Heart right ventricle (tissue), 16 donors: ENCODE results near the gene PDLIM4. TPM values are rescaled to one million over a fixed set of nuclear protein-coding genes. Genes with fewer than 3 reads are reported as not detected.

Experiments
- ATAC-seq, 8 donors: fragments of 200-7000 bp; cut with Tn5 transposase; one replicate each; pipeline ENCODE4 v1.9.1; 2020; ENCODE audit warnings: mild to moderate bottlenecking in 8 of 8, moderate library complexity in 8 of 8, moderate number of reproducible peaks in 1 of 8
- DNase-seq, 2 donors: peaks; one replicate each; pipeline ENCODE4 v3.0.0-alpha.2; 2020
- H3K27ac ChIP-seq, 10 donors: fragments of 200-600 bp; sonication (generic) in 2 of 10; one replicate each; pipeline versions ENCODE4 v1.5.0 to v1.8.0; 2020 to 2022; ENCODE audit warnings: mild to moderate bottlenecking in 3 of 10
- H3K27me3 ChIP-seq, 7 donors: fragments of 200-600 bp; one replicate each; pipeline ENCODE4 v1.8.0; 2021 to 2022; ENCODE audit warnings: mild to moderate bottlenecking in 2 of 7
- H3K36me3 ChIP-seq, 9 donors: fragments of 200-600 bp; sonication (generic) in 1 of 9; one replicate each; pipeline versions ENCODE4 v1.5.0 to v1.8.0; 2020 to 2022; ENCODE audit warnings: mild to moderate bottlenecking in 2 of 9
- H3K4me1 ChIP-seq, 9 donors: fragments of 200-600 bp; sonication (generic) in 1 of 9; one replicate each; pipeline versions ENCODE4 v1.5.0 to v1.8.0; 2020 to 2022; ENCODE audit warnings: mild to moderate bottlenecking in 4 of 9
- H3K4me3 ChIP-seq, 10 donors: fragments of 200-600 bp; sonication (generic) in 2 of 10; one replicate each; pipeline versions ENCODE4 v1.5.0 to v1.8.0; 2020 to 2022; ENCODE audit warnings: mild to moderate bottlenecking in 7 of 10, moderate library complexity in 2 of 10
- H3K9me3 ChIP-seq, 11 donors: fragments of 200-600 bp in 10 of 11; sonication (generic) in 2 of 11; one replicate each; pipeline versions ENCODE4 v1.5.0 to v1.8.0; 2013 to 2022; ENCODE audit warnings: mild to moderate bottlenecking in 2 of 11, control low read depth in 1 of 11, moderate library complexity in 1 of 11
- WGBS, 2 donors: extraction: QIAGEN DNeasy Blood & Tissue Kit; methylation state at CpG; one replicate each; pipeline ENCODE4 v1.1.7; 2013; ENCODE audit warnings: inconsistent platforms in 1 of 2; 5-methylcytosine and 5-hydroxymethylcytosine counted together
- intact Hi-C, 10 donors: fragments of 100-400 bp; cut with DNase I; formaldehyde crosslinking; loops; one replicate each; pipeline versions ENCODE4 v1.11.1 to v1.14.2; 2022
- polyA plus RNA-seq, 2 donors: library from polyadenylated mRNA; stranded (reverse); fragments of 200-250 nt; gene quantifications; one replicate each; pipeline ENCODE4 v1.2.3, GENCODE V29; 2013
- total RNA-seq, 10 donors: library from RNA; stranded (reverse); fragmentation: NEBNext Ultra II Directional in 3 of 10; extraction: Animal tissue kit (Norgen Biotek cat#: 25700) in 3 of 10; gene quantifications; one replicate each; pipeline versions ENCODE4 v1.2.1 to v1.2.4, GENCODE V29; 2021 to 2023
- TF ChIP-seq, protein P1 (sequence below), 9 donors: fragments of 200-600 bp; sonication (generic) in 2 of 9; IDR thresholded peaks; one replicate each; pipeline versions ENCODE4 v1.5.0 to v1.8.0; 2021 to 2022; ENCODE audit warnings: antibody characterized with exemption in 9 of 9, mild to moderate bottlenecking in 5 of 9, moderate library complexity in 1 of 9
- donor health status: Arrhythmogenic right ventricular cardiomyopathy.
- donor health status: ischemic (EF 13 %, LVEDD 7.1; RV severe dilation, severe dysfunction).
- donor health status: healthy with polysubstance abuse.
- donor health status: DM: no; HTN: yes; CAD: no.
- donor health status: DM: no; HTN: no; CAD: no.
- donor health status: ischemic (EF 25% LVEDD 6.9; RV normal size, moderate dysfunction).
- donor health status: ischemic (EF 25% LVEDD 5.7; RV mildly dilated, moderate dysfunction).
- donor health status: healthy.
- donor health status: DM: yes; HTN: yes; CAD: no.
- donor health status: Ischemic cardiomyopathy.
- donor health status: ischemic (EF 35%, LVEDD 5.7; RV mildly dilated, moderate dysfunction).
- donor health status: nonischemic (EF 11% LVEDD 7.7; RV severe dilation, severe dysfunction).
- donor health status: DM: yes; HTN: yes; CAD: no.
- donor health status: PGD.
- donor health status: ischemic (EF 29% LVEDD 5.4; RV normal size, mild dysfunction).
- donor health status: nonischemic (EF 23%, LVEDD 6.1; RV moderate dilation, normal function).

The PDLIM4 gene
- total and polyA plus RNA-seq, 12 donors, result 2.1 to 15.3 (median 3.6) TPM

- TF ChIP-seq, protein P1, sequence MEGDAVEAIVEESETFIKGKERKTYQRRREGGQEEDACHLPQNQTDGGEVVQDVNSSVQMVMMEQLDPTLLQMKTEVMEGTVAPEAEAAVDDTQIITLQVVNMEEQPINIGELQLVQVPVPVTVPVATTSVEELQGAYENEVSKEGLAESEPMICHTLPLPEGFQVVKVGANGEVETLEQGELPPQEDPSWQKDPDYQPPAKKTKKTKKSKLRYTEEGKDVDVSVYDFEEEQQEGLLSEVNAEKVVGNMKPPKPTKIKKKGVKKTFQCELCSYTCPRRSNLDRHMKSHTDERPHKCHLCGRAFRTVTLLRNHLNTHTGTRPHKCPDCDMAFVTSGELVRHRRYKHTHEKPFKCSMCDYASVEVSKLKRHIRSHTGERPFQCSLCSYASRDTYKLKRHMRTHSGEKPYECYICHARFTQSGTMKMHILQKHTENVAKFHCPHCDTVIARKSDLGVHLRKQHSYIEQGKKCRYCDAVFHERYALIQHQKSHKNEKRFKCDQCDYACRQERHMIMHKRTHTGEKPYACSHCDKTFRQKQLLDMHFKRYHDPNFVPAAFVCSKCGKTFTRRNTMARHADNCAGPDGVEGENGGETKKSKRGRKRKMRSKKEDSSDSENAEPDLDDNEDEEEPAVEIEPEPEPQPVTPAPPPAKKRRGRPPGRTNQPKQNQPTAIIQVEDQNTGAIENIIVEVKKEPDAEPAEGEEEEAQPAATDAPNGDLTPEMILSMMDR (IDR thresholded peaks at IDR 0.05), result no peak
- WGBS, 2 donors, result 98 to 100% methylated on average over 2 of the region's 2 CpGs
These were observed 33.6 kb upstream of the PDLIM4 start for GRCh38 chr5:132223861-132224260.

GRCh38 chr5:132224716-132225115, 32.8 kb upstream of the PDLIM4 start:
- peaks cover 38 to 92% (median 72%) of the 10 kb centered on the region in 9 donors for H3K4me1 ChIP-seq
- intact Hi-C loops, result loop anchor here in 3 of 10 donors (5.0 kb wide), 3 partner anchors 32 to 68 kb away; partner anchors contain the start of gene SLC22A4 (in 2 of the 3)
- peak in 1 of 2 donors; percentile 2 for DNase-seq
- H3K9me3 ChIP-seq, result no peaks in the 10 kb centered on the region
- H3K4me3 ChIP-seq, result peak overlapping the region in 1 of 10 donors; percentile 16
- H3K27ac ChIP-seq, result peak overlapping the region in 8 of 10 donors; percentile 90 to 99 (median 95)
- peaks cover 0 to 16% (median 0%) of the 10 kb centered on the region in 7 donors for H3K27me3 ChIP-seq
- 52 to 56% methylated on average over 1 of the region's 1 CpG for WGBS, 2 donors
- no peak for ATAC-seq
- TF ChIP-seq, protein P1 (IDR thresholded peaks at IDR 0.05), result no peak
- no peaks in the 10 kb centered on the region for H3K36me3 ChIP-seq

More at GRCh38 chr5:132223861-132224260, 33.6 kb upstream of the PDLIM4 start:
- Histone ChIP-seq H3K4me1 (peaks cover 38 to 96% (median 77%) of the 10 kb centered on the region in 9 donors), H3K9me3 (no peaks in the 10 kb centered on the region), H3K27ac (peak overlapping the region in 5 of 10 donors; percentile 90 to 98 (median 95)), H3K36me3 (peaks cover 0 to 8% (median 0%) of the 10 kb centered on the region in 9 donors), H3K4me3 (no peak overlapping the region), H3K27me3 (peaks cover 0 to 16% (median 0%) of the 10 kb centered on the region in 7 donors)
- ATAC-seq (no peak), DNase-seq (no peak)
- intact Hi-C loops, result no loop called here

DNA sequence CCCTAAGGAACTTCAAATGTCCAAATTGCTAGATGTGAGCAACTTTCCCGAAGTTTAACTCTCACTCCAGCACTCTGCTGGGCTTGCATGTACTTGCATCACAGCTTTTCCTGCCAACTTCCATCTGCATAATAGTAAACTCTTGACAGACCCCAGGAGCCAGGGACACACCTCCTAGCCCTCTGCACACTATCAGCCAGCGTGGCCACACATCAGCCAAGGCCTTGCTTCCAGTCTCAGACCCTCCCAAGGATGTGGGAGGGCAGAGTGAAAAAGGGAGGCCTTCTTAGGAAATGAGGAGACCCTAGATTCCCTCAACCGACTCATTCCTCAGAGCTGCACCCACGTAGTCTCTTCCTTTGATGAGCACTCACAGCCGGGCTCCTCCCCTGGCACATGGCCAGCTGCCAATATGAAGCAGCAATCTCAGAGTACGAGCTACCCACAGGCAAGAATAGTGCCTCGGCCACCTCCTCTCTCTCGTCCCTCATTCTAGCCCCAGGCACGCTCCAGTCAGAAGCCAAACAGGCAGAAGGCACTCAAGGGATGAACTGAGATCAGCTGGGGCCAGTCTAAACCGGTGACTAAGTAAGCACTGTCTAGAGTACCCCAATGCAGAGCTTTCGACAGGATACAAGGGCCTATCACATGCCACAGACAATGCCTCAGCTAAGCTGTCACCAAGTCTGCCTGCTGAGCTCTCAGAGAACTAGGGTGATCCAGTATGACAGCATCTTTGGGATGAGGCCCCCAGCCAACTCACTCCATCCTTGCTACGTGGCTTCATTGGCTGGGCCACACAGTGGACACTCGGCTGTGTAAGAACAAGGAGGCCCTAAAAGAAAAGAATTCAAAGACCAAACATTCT, 32.1 kb upstream of the PDLIM4 start:
- H3K4me3 ChIP-seq, result peak overlapping the region in 3 of 10 donors; percentile 72 to 87 (median 76)
- H3K36me3 ChIP-seq, result no peaks in the 10 kb centered on the region
- H3K27me3 ChIP-seq, result peaks cover 0 to 16% (median 0%) of the 10 kb centered on the region in 7 donors
- DNase-seq (peak; percentile 47 to 53), ATAC-seq (peak in 6 of 8 donors; percentile 2 to 31 (median 21))
- peak overlapping the region in 9 of 10 donors; percentile 20 to 99 (median 95) for H3K27ac ChIP-seq
- intact Hi-C loops, result loop anchor here in 3 of 10 donors (5.0 kb wide), 3 partner anchors 33 to 67 kb away; partner anchors contain the start of gene SLC22A4 (in 2 of the 3)
- H3K4me1 ChIP-seq, result peaks cover 33 to 85% (median 66%) of the 10 kb centered on the region in 9 donors
- H3K9me3 ChIP-seq, result no peaks in the 10 kb centered on the region
- TF ChIP-seq, protein P1 (IDR thresholded peaks at IDR 0.05), result no peak
- WGBS, 2 donors, result 28 to 37% methylated on average over 13 of the region's 13 CpGs

- Histone ChIP-seq H3K4me1 (peaks cover 33 to 72% (median 53%) of the 10 kb centered on the region in 9 donors), H3K27me3 (peaks cover 0 to 16% (median 0%) of the 10 kb centered on the region in 7 donors), H3K27ac (peak overlapping the region in 9 of 10 donors; percentile 90 to 99 (median 95)), H3K36me3 (no peaks in the 10 kb centered on the region), H3K9me3 (no peaks in the 10 kb centered on the region), H3K4me3 (peak overlapping the region; percentile 59 to 98 (median 88))
- ATAC-seq (peak in 5 of 8 donors; percentile 5 to 35 (median 20)), DNase-seq (peak; percentile 25 to 31)
- intact Hi-C loops, result loop anchor here in 3 of 10 donors (5.0 kb wide), 3 partner anchors 34 to 66 kb away; partner anchors contain the start of gene SLC22A4 (in 2 of the 3)
- WGBS, 2 donors, result 60 to 61% methylated on average over 23 of the region's 23 CpGs
- TF ChIP-seq, protein P1 (IDR thresholded peaks at IDR 0.05), result no peak
These were observed 30.8 kb upstream of the PDLIM4 start for GRCh38 chr5:132226516-132227234.
